NOMO-1 treated with DMSO at 0.1 percent for 48 hours (cell line): ENCODE data around the gene TIAM1.

ENCODE experiments used
- DNase-seq: peaks from one replicate; lab custom pipeline; 2025; ENCODE audit not compliant: unreplicated experiment; lab: John Stamatoyannopoulos, UW

Gene TIAM1

DNA sequence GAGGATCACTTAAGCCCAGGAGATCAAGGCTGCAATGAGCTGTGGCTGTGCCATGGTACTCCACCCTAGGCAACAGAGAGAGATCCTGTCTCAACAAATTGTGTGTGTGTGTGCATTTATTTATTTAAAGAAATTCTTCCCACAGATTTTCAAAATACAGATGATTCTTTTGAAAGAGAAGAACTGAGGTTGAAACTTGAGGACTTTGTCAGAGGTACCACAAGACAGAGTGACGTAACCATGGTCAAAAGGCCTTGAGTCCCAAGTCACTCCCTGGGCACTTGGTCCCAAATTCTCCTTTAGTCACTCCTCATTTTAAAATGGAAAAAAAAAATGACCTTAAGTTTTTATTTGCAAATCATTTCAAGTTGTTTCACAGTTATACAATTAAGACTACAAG is 57.4 kb downstream of the TIAM1 start:
- DNase-seq = no peak

DNA sequence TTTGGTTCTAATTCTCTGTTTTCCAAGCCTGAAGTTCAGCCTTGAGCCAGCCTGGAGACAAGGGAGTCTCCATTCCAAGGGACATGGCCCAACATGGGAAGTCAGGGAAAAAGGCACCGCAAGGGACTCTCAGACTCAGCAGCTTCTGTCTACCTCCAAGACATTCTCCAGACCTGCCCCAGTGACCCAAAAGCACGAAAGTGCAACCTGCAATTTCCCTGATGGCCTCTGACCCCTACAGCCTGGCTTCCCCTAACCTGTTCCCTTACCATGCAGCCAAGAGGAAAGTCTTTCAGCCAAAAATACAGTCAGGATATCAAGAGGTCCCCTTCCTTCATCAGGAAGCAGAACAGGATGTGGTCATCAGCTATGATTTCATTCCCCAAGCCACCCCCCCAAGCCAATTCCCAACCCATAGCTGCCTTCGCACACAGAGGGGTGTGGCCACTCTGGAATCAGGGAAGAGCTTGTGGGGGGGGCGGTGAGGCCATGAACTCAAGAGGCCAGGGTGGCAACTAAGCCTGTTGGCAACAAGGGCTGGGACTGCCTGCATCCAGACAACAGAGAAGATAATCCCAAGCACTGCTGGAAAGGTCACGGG is 59.2 kb downstream of the TIAM1 start:
- DNase-seq = no peak

DNA sequence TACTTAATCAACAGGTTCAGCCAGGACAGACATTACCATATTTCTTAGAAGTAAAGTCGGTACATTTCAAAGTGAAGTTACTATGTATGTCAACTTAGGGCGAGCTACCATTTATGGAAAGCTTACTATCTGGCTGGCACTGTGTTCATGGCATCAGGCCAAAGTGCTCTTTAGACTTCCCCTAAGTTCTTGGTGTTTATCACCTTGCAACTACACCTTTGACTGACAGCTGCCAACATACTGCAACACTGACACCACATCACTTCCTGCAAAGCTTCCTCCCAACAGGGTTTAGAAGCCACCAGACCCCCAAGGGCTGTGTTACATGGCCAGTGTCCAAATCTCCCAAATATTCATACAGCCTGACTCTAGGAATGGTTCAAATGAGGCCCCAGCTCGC is 61.0 kb downstream of the TIAM1 start:
- no peak for DNase-seq

DNA sequence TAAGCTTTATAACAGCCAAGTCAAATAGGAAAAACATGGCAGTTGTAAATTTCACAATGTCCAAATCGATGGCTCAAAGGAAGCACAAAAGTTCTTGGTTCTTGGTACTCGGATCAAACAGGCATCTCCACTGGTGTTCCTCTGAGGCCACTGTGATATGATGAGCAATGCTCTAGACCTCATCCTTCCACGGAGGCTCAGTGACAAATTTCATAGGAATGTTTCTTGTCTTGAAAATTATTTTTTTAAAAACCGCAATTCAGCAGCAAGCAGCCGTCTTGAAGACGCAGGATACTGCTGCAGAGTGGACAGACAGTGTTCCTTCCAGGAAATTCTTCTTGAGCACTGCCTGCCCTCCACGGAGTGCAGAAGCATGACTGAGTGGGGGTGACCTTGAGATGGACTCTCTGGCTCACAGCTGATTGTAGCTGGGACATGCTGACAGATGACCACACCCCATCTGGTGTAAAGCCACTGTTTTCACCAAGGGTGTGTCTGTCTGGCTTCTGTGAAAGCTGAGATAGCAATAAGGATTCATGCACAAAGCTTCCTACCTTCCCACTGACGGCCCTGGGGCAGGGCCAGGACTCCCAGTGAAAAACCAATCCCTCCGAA is 61.9 kb downstream of the TIAM1 start:
- no peak for DNase-seq

DNA sequence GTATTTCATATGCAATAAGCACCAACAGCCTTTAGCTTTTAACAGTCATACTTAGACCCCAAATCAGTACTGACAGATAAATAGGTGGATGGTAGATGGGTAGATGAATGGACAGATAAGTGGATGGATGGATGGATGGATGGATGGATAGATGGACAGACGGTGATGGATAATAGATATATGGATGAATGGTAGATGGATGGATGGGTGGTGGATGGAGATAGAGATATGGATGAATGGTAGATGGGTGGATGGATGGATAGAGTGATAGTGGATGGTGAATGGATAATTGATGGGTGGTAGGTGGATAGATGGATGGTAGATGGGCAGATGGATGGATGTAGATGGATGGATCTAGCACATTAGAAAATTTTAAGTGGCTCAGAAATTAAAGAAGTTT is 62.5 kb downstream of the TIAM1 start:
- DNase-seq = no peak

DNA sequence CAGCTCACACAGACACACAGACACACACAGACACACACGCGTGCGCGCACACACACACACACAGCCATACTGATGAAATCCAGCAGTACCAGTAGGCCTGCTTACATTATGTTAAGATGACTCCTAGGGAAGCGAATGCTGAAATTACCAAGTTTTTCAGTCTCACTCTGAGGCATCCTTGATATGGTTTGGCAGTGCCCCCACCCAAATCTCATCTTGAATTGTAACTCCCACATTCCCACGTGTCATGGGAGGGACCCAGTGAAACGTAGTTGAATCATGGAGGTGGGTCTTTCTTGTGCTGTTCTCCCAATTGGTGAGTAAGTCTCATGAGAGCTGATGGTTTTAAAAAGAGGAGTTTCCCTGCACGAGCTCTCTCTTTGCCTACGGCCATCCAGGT is 64.1 kb downstream of the TIAM1 start:
- no peak for DNase-seq

DNA sequence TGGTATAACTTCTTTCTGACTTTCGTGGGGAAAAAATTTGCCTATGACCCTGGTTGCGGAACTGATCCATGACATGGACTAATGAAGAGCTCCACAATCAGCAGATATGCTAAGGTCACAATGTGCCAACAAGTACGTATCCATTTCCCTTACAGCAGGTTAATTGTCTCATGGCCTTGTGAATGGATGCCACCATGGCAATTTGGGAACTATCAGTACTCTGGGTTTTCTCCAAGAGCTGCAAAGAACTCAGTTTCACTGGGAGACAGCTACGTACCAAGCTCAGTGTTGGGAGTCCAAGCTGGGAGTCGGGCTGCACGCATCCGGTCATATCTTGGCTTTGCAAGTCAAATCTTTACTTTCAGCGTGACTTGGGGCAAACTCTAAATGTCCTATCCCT is 64.8 kb downstream of the TIAM1 start:
- no peak for DNase-seq

DNA sequence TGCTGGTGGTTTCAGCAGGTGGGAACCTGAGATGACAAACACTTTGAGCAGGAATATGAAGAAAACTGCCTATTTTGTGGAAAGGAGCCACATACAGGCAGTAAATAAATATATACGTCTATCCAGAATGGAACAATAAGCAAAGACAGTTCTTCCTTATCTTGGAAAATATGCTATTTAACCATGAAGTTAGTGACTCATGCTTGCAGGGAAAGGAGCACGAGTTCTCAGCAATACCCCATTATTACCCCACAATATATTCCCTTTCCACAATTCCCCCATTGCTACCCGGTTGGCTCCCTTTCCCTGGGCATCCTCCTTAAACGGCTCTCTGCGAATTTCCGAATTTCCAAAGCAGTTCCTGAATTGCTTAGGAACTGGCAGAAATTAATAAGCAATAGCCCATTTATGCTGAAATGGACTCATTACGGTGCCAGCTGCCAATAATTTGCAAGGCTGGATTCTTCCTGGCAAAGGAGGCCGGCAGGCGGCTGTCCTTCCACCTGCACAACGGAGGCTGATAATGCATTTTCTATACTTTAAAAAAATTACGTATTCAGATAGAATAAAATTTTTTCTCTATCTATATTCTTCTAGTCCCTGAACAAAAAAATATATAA is 65.4 kb downstream of the TIAM1 start:
- DNase-seq = no peak

DNA sequence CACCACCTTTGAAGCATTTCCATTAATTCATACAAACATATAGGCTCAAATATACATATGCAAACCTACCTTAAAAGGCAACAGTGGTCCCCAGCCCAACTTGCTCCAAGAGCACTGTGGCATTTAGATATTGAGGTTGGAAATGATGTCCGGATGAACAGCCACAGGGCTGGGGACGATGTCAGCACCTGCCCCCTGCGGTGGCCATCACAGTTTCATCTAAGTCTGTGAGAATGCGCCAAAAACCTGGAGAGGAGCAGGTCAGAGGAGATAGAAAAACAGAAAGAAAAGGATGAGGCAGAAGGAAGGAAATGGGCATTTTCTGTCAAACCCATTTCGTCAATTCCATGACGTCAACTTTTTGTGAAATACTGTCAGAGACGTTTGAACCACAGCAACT is 67.4 kb downstream of the TIAM1 start:
- DNase-seq = no peak

DNA sequence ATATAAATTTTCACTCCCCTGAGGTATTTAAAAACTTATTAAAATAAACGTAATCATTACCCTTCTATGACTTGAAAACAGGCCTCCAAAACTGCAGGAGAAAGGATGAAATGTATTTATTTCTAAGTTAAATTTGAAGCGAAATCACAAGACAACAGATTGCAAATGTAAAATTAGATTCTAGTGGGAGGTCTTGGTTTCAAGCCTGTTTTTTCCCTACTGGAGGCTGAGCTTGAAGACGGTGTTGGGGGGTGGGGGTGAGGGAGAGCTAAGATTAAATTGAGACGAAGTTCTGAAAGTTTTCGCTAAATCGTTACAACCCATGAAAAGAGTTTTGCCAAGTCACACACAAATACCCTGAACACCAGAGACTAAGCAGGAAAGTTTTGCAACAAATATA is 68.2 kb downstream of the TIAM1 start:
- no peak for DNase-seq

DNA sequence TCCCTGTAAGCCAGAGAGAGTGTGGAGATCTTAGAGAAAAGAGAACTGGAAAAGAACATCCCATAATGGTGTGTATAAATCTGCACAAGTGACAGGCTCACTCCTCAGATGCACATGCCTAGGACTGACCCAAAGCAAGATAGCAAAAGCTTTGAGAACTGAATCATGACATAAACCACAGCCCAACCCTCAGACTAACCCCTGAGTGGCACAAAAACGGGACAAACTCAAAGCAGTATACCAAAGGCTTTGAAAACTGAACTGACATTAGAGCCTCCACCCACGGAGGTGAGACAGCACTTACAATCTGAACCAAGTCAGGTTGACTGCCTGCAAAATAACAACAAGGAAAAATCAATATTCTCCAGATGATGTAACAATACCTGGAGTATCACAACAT is 70.8 kb downstream of the TIAM1 start:
- no peak for DNase-seq

DNA sequence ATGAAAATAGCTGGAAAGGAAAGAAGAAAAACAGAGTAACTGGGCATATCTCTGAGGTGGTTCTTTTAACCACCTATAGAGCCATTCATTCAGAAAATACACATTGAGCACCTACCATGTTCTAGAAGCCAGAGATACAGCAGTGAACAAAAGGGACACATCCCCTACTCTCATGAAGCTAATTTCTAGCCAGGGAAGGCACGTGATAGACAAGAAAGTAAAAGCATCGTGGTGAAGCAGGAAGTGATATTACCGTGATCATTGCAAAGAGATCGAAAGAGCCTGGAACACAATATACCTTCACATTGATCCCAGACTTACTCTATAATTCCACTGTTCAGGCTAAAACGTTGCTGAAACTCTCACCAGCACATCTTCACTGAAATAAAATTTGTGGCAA is 76.0 kb downstream of the TIAM1 start:
- no peak for DNase-seq

DNA sequence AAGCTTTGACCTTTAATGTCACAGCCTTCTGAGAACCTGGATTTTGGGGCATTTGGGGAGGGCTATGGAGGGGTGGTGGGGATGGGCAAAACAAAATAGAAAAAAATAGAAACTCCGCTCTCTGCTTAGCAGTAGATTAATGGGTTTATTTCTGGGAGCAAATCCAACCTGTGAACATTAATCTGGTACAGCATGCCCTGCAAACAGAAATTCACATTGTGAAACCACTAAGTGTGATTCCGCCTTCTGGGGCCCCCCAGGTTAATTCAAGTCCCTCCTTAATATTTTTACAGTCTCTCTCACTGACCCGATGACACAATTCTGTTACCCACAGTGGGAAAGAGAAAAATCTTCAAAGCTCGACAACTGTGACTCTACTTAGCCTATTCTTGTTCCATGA is 76.4 kb downstream of the TIAM1 start:
- no peak for DNase-seq

DNA sequence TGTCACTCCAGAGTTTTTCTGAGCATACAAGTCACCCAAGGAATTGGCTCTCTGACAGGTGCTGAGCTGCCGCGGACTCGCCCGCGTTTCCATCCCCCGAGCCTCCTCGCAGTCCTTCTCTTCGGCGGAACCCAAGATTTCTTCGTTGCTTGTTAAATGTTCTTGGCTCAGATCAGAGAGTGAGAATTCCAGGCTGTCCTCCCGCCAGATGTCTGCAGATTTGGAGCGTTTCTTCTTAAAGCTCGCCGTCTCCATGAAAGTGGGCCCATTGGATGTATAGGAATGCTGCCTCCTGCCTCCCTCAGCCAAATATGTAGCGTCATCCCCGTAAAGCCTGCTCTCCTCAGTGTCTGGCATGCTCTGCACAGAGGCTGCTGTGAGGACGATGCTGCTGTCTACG is 77.8 kb downstream of the TIAM1 start:
- DNase-seq = no peak

DNA sequence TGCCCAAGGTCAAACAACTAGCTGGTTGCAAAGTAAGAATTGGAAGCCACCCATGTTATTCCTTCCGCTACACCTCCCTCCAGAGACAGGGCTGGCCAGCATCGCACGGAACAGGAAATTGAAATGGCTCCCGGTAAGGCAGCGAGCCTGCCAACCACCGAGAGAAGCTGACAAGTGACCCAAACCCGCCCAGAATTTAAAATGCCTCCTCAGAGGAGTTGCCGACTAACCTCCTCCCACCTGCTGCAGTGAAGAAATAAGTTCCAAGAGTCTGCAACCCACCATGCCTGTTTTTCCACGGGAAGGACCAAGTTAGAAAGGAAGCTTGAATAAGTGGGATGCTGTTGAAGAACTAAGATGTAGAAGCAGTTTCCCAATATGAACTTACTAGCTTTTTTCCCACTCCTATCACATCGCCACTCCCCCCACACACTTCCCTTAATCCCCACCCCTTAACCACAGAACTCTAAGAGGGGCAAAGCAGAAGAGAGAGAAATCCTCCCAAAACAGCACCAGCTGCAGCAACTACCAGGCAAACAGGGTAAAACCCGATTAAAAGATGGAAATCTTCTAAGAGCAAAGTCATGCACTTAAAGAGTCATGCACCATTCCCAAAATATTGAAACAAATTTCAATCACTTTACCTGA is 78.6 kb downstream of the TIAM1 start:
- DNase-seq = no peak

DNA sequence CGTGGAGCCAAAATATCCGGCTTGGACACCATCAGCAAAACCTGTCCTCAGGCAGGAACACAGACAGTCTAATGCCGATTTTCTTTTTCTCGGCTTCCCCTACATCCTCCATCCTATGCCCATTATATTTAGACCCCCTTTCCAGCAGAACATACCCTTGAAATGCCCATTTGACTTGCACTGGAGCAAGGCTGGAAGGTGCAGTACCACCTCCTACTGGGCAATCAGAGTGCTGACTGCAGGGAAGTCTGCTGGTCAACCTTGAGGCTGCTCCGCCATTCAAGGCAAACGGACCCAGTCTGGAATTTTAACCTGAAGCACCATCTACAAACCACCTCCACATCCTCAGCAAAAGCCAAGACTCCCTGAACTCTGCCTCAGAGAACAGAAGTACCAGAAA is 79.5 kb downstream of the TIAM1 start:
- DNase-seq = no peak

DNA sequence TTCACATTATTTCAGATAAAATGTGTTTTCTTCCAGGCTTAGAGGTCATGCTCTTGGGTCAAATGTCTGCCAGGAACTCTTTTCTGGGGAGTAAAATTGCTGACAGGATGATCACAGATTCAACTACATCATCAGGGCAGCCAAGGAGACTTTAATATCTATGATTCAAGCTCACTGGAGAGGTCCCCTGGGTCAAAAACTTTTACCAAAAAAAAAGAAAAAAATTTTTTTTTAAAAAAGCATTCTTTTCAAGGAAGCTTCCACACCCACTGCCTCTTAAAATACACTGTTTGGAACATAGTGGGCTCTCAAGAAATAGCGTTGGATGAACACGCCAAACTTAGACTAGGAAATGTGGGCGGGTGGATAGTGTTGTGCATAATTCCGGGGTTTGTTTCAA is 81.3 kb downstream of the TIAM1 start:
- no peak for DNase-seq

DNA sequence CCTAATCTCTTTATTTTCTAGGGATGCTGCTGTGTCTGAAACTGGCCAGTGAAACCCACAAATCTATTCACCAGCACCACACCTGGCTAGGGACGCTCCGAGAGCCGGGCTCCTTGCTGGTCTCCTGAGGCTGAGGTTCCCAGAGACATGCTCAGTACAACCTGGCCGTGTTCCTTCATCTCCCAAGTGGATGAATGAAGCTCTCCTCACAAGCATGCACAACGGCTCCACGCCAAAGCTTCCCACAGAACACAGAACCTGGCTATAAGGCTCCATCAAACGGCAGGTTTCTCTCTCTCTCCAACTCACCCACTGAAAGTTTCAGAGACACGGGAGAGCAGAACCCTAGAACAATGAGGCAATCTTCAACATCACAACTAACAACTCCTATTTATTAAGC is 82.3 kb downstream of the TIAM1 start:
- DNase-seq = no peak

DNA sequence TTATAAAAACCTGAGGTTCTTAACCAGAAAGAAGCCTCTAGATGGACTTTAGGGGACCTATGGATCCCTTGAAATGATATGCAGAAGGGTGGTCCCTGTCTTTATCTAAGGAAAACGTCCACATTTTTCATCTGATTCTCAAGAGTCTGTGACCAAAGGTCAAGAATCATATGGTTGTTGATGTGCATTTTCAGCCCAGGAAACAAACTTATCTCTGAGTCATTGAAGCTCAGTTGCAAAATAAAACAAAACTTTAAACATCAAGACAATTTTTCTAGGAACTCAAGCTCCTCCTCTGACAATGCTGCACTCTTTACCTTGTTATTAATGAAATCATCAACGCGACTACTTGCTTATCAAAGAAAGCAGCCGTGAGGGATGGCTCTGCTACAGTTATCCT is 83.3 kb downstream of the TIAM1 start:
- DNase-seq = no peak

DNA sequence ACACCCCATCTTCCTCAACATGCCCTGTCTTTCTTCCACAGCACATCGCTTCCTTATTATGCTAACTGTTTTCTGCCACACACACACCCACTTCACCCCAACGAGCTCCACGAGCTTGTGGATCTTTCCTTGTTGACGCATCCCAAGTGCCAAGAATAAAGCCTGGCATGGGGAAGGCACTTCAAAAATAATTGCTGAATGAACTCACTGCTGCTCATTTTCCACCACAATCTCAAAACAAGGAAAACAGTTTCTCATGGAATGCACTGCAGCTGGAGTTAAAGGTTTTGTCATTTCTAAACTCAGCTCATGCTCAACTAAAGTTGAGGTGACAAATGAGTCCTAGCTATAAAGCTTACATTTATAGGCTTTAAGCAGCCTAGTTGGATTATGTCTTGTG is 86.0 kb downstream of the TIAM1 start:
- no peak for DNase-seq

DNA sequence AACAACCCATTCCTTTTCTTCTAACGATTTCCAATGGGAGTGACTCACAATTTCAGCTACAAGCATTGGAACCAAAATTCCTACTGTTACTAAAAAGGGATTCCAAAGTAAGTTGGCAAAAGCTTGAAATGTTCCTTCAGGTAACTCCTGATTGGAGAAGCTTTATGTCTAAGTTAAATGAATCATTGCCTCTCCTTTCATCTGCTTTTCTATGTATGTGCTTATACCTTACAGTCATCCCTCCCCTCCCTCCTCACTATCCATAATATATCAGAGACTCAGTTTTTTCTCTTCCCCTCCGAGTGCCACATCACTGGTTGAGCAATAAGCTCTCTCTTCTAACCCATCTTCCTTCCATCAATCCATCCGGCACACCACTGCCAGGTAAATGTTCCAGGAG is 86.8 kb downstream of the TIAM1 start:
- DNase-seq = no peak

DNA sequence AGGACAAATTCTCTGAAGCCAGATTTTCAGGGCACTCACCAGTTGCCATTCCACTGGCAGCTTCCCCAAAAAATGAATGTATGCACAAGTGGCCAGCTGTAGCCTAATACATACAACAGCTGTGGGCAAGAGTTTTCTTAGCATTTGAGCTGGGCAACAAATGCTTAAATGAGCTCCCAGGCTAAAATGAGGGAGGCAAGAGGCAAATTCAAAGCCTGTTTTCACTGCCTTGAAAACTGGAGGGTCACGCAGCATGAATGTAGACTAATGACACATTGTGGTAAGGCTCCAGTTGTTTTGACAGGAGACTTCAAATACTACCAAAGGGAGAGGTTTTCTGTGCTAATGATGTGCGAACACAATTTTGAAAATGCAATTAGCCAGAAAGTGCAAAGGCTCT is 88.2 kb downstream of the TIAM1 start:
- no peak for DNase-seq

DNA sequence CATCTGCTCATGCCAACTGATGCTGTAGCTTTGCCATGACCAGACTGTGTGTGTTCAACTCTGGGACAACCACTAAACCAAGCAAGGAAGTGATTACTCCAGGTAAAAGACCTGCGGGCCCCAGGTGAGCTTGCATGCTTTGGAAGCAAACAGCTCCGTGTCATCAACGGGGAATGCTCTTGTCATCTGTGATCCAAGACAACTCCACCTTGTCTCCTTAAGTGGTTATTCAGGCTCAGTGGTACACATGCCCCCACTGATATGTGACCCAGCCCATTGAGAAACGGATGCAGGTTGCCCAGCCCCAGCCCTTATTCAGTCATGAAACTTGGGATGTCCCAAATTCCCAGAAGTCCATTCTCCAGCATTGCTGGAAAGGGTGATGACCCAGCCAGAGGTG is 89.0 kb downstream of the TIAM1 start:
- no peak for DNase-seq
